Forelimb muscle (tissue), 1 donor: Measurements from ENCODE around the gene CR1. TPM values are rescaled to one million over a fixed set of nuclear protein-coding genes. Genes with fewer than 3 reads are reported as not detected.
"Not testable (repeated sequence)": the region's sequence is repeated elsewhere in the genome, so short reads cannot be mapped to it uniquely, and the experiment has no call there.

Source experiments
- DNase-seq: peaks from one replicate; pipeline ENCODE4 v3.0.0-alpha.2; 2013; ENCODE audit warnings: low read depth
- polyA plus RNA-seq: library from polyadenylated mRNA; unstranded; fragments of 120-200 nt; gene quantifications from one replicate; pipeline ENCODE4 v1.2.1, GENCODE V29; 2013; ENCODE audit not compliant: insufficient read length

CR1 gene
- polyA plus RNA-seq, 1 donor = 0.78 TPM

- no peak for DNase-seq
These were observed 176.7 kb downstream of the CR1 start for GRCh38 chr1:207672522-207673130.

GRCh38 chr1:207673399-207673798, 177.4 kb downstream of the CR1 start:
- no peak for DNase-seq

- no peak for DNase-seq
These were observed 180.2 kb downstream of the CR1 start for GRCh38 chr1:207676153-207676552.

GRCh38 chr1:207680590-207681388, 184.8 kb downstream of the CR1 start:
- DNase-seq = not testable (repeated sequence)

- not testable (repeated sequence) for DNase-seq
These were observed 187.0 kb downstream of the CR1 start for GRCh38 chr1:207682872-207683434.

GRCh38 chr1:207690551-207690950, 194.6 kb downstream of the CR1 start:
- DNase-seq = not testable (repeated sequence)

GRCh38 chr1:207691010-207691409, 195.1 kb downstream of the CR1 start:
- no peak for DNase-seq

Other genes with a start within 250 kb of the CR1 start
- 15.2 TPM for gene CD55, start 174.5 kb upstream of the CR1 start, polyA plus RNA-seq
- gene CR2, start 41.8 kb upstream of the CR1 start, polyA plus RNA-seq = 0.04 TPM
- 0.52 TPM for gene CR1L, start 149.0 kb downstream of the CR1 start, polyA plus RNA-seq